ENCODE data around the gene ABHD17B.
"Not testable (repeated sequence)": the region's sequence is repeated elsewhere in the genome, so short reads cannot be mapped to it uniquely, and the experiment has no call there.

Gene ABHD17B

DNA sequence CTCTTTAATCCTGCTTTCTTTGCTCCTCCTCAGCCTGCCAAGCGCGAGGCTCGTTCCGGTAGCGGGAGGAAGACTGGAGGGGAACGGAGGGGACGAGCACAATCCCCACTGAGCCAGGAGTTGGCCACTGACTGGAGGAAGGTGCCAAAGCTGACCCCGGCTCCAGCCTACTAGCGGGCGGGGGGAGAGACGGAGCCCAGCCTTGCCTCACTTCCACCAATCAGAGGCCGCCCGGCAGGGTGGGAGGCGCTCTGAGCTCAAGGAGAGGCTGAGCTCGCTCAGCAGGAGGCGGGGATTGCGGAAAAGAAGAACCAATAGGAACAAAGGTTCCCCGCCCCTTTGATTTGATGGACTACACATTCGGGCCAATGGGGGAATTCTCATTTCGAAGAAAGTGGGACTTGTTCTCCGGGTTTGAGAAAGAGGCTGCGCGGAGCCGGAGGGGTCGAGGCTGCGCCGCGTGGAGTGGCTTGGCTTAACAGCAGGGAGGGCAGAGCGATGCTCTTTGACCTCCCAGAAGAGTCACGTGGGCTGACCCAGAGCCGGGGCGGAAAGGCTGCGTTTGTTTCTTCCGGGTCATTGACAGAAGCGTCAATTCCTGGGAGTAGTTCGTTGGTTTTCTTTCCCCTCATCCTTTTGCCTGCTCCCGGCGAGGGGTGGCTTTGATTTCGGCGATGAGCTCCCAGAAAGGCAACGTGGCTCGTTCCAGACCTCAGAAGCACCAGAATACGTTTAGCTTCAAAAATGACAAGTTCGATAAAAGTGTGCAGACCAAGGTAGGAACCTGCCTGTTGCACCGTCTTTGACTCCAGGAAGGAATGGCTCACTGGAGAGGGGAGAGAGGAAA, at the start of gene ABHD17B, which contains the start of gene C9orf85:
TSS of gene ABHD17B (minus strand) at position 133 of the 847 bp plus-strand sequence. CDS start 36,113 bp downstream, outside the sequence.
TSS of gene C9orf85 (plus strand) at position 579 of the 847 bp plus-strand sequence. CDS start at position 675, 96 bp downstream.
- DNase-seq (ENCODE audit: low read depth, low spot score), result peak; percentile 100

DNA sequence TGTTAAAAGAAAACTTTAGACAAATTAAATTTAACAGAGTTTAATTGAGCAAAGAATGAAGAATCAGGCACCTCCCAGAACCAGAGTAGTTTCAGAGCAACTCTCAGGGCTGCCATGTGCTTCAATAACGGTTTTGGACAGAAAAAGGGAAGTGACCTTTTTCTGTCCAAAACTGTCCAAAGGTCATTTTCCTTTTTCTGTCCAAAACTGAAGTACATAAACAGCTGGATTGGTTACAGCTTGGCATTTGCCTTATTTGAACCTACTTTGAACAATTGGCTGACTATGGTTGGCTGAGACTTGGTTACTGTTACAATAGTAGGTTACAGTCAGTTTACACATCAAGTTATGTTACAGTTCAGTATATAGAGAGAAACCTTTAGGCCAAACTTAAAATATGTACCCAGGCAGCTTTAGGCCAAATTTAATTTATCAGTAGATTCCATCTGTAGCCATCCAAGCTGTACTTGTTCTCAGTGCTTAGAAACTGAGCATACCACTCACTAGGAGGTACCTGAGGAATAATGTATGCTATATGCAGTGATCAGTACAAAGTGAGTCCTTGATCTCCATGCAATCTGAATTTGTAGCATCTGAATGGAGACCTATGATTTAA, 44.4 kb upstream of the ABHD17B start:
- DNase-seq (ENCODE audit: low read depth, low spot score), result no peak

DNA sequence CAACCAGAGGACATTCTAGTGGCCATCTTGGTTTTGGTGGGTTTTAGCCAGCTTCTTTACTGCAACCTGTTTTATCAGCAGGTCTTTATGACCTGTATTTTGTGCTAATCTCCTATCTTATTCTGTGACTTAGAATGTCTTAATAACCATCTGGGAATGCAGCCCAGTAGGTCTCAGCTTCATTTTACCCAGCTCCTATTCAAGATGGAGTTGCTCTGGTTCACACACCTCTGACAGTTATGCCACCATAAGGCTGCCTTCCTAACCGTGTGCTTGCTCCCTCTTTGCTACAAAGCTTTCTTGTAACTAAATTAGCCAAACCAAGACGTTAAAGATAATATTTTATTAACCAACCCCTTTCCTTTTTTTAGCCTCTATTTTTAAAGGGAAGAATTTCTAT, 43.7 kb upstream of the ABHD17B start:
- DNase-seq (ENCODE audit: low read depth, low spot score), result not testable (repeated sequence)

DNA sequence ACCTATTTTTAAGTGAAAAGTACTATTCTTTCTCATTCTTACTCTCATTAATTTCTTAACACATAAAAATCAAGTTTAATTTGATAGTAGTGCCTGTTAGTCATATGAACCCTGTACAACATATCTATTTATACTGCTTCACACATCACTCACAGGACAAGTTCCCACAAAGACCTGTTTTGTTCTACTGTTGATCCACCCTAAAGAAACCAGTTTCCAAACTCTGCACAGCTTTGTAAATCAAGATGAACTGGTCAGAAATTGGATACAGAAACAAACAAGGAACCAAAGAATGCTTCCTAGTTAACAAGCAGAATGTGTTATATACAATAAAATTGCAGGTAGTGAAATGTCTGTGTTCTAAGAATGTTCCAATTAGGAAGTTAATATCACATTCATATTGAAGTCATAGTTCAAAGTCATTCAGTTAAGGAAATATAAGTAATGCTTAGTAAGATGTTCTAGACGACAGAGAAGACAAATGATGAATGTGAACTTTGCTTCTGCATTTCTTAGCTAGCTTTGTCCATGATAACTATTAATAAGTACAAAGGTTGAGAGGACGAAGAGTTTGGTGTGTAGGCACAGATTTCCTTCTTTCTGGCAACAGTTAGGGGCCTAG, 33.9 kb upstream of the ABHD17B start:
- DNase-seq (ENCODE audit: low read depth, low spot score), result no peak

DNA sequence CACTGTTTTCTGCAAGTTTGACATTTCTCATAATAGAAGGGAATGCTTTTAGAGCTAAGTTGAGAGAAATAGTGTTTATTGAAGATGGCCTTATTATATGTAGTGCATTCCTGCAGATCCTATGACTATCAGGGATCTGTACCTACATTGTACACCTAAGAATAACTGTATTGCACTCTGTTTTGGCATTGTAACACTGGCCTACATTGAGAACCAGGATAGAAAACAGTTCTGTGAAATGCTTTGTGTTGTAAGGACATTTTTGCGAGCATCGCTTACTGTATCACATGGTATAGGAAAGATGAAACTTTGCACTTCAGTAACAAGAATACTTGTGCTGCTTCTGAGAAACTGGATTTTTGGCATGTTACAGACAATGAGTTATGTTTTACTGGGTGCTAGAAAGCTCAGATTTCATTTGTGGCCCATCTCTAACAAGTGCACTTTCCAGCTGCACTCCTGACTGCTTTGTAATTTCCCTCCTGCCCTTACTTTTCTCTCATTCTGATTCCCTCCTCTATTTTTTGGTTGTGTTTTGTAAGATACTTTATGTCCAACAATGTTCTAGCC, 31.1 kb upstream of the ABHD17B start:
- no peak for DNase-seq (ENCODE audit: low read depth, low spot score)

DNA sequence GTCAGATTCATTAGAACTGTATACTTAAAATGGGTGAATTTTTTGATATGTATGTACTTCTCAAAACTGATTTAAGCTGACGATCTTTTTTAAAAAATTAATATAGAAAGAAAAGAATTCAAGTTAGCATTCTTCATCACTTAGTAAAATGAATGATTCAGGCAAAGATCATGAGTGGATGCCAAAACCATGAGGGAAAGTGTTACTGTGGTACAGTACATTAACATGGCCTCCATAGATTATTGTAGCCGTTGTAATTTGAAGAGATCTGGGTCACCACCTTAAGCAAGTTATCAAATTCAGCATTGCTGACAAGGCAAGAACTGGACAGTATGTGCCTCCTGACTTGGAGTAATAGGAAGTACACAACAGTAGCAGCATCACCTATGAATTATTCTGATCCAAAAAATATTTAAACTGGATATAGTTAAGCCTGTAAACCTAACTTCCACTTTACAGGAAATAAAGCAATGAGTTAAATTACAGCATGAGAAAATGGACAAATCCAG, 30.1 kb upstream of the ABHD17B start:
- DNase-seq (ENCODE audit: low read depth, low spot score), result no peak

DNA sequence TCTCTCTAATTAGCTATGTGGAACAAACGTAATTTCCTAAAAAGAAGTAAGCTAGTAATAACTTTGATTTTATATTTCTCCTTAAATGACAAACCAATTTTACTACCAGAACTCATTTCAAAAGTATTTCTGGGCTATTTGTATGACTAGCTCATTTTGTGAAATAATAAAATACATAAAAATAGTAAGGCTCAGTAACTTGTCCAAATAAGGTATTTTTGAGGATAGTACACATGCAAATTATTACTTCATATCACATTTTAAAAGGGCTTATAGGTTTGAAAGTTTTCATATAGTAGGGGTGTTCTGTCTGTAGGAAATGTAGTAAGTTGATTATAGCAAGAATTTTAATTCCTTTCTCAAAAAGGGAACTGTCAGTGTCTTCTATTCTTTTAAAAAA, 26.9 kb upstream of the ABHD17B start:
- no peak for DNase-seq (ENCODE audit: low read depth, low spot score)

DNA sequence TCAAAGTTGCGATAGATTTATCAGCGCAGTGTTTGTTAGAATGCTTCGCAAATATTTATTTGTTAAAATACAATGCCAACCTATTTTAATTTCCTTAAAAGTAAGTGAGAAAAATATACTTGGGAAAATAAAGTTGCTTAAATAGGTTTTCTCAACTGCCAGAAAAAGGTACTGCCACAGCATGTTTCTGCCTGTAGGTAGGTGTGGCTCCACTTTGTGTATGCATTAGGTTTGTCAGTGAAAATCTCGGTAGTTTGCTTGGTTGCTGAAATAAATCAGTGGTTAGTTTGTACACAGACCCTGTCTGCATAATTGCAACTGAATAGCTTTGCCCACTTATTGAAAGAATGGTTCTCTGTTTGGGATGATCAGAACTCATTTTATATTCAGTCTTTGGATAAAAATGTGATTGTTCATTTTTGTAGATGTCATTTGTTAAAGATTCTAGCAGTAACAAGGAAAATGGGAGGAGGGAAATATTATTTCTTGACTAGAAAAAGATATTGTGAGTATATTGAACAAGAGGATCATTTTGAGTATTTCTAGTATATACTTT, 26.2 kb upstream of the ABHD17B start:
- no peak for DNase-seq (ENCODE audit: low read depth, low spot score)

DNA sequence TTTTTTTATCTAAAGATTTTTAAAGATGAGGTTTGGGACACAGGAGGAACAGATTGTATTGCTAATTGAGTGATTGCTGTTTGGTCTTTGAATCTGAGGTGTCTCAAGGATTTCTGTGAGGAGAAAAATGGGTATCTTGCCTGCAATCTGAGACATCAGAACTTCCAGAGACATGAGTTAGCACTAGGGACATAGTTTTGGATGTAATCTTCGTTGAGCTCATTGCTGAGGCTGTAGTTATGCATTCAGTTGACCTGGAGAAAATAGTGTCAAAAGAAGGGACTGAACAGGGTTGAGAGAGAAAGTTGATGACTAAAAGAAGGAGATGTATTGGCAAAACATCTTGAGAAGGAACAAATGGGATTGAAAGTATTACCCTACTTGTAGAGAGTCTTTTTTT, 25.1 kb upstream of the ABHD17B start:
- no peak for DNase-seq (ENCODE audit: low read depth, low spot score)

DNA sequence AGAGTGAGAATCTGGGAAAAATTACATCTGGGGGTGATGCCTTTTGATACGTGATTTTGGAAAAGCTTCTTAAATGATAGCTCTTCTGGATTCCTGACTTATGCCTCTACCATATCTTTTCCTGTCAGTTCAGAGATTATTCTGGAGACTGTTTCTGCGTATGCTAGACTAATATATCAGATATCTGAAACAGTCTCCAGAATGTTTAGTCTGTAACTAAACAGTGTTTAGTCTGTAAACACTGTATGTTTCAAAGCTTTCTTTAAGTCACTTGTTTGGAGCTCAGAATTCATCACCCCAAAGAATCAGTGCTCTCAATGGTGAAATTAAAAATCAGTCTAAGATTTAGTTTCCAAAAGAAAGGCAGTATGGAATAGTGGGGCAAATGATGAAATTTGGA, 20.2 kb upstream of the ABHD17B start:
- no peak for DNase-seq (ENCODE audit: low read depth, low spot score)

DNA sequence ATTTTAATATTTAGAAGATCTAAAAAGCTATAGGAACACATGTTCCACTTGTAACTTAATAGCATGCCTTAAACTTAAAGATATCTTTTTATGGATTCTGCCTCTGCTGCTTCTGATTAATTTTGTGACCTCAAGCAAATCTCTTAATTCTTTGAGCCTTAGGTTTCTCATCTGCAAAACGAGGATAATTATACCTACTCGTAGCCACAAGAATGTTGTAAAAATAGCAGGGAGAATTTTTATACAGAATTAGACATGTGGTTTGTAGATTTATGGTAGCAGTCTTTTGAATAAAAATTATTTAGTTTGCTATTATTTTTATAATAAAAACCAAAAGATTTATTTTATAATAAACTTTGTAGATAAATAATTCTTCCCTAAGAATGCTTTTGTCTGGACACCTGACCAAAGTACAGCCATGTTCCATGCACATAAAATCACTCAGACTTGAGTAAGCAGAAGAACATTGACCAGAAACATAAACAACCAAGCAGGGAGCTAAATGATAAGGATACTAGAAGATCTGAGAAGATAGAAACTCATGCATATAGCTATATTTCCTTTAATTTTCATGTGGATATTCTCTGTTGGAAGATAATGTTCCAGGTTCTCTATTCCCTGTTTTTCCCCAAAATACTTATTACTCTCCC, 18.9 kb upstream of the ABHD17B start:
- DNase-seq (ENCODE audit: low read depth, low spot score), result no peak

DNA sequence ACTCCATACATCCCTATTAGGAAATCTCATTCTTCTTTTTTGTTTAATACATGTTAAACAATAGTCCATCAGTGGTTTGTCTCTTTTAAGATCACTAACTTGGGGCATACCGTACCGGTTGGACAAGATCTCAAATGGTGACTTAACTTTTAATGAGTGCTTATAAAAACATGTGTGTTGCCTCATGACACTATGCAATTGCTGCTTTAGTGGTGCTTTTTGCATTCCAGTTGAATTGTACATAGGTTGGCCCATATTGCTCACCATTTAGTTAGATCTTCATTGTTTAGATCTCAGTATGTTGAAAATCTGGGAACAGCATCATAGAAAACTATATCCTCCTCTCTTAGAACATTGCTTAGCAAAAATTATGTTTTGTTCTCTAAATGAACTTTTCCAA, 18.2 kb upstream of the ABHD17B start:
- no peak for DNase-seq (ENCODE audit: low read depth, low spot score)

DNA sequence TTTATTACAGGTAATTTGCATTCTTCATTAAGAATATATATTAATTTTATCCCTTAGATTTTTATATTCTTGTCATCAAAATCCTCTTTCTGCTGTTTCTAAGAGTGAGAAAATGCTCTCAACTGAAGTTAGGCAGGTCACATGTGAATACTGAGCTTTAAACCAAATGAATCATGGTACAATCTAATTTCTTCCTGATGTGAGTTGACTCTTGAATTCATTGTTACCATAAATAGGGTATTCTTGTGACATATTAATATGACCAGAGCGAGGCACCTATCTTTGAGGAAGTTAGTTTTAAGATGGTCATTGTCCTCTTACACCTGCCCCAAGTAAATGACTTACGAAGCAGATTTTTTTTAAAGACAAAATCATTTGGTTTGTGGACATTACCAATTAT, 17.8 kb upstream of the ABHD17B start:
- DNase-seq (ENCODE audit: low read depth, low spot score), result no peak

DNA sequence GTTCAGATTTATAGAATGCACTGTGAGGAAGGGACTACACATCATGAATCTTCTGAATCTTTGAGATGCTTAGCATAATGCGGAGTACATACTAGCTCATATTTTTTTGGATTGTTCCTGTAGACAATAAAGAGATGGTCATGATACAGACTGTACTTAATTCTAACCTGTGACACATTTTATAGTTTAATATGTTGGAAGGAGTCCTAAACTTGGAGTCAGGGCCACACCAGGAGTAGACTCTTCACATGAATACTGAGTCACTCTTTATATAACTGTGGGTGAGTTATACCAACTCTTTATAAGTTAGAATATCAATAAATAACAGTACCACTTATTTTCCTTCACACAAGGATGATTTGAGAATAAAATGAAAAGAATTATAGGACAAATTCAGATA, 17.4 kb upstream of the ABHD17B start:
- DNase-seq (ENCODE audit: low read depth, low spot score), result no peak

DNA sequence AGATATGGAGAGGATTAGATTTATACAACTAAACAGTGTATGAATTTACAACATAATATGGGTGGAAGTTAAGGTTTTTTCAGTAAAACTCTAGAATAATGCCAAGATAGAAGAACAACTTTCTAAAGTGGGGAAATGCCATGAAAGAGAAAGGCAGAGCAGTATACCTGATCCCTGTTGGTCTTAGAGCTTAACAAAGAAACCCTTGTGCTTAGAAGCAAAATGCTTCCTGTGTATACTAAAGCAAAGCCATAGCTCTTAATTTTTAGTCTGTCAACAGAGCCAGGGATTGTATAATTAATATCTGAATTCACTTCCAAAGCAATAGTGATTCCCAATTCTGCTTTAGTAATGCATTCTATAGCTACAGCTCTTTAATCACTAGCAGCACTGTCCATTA, 14.8 kb upstream of the ABHD17B start:
- no peak for DNase-seq (ENCODE audit: low read depth, low spot score)

DNA sequence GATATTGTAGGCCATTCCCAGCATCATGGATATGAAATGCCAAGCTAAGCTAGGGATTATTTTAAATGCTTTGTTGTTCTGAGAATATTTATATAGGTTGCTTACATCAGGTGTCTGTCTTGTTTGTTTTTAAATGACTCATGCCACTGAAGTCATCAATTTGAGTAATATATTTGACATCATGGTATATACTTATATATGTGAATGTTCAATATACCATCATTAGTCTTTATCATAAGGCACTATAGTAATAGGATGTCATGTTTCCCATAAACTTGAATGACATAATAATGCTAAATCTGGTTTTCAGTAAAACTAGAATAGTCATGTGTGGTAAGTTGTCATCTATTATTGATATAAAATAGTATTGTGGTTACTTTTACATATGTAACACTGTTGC, 13.6 kb upstream of the ABHD17B start:
- DNase-seq (ENCODE audit: low read depth, low spot score), result no peak

DNA sequence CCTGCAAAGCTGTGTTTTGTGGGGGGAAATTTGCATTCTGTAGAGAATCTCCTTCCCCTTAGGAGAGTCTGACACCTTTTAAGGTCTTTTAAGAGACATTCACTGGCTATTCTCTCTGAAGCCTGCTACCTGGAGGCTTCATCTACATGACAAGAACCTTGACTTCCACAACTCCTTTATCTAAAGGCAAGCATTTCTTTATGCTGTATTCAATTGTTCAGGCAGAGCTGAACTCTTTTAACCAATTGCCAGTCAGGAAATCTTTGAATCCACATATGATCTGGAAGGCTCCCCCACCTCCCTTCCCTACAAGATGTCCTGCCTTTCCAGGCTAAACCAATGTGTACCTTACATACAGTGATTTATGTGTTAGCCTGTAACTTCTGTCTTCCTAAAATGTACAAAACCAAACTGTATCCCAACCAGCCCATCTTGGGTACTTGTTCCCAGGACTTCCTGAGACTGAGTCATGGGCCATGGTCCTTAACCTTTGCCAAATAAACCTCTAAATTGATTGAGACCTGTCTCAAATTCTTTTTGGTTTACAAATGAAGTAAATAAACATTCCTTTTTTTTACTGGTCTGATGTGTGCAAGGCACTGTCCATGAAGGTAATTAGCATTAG, 10.3 kb upstream of the ABHD17B start:
- peak; percentile 57 for DNase-seq (ENCODE audit: low read depth, low spot score)

DNA sequence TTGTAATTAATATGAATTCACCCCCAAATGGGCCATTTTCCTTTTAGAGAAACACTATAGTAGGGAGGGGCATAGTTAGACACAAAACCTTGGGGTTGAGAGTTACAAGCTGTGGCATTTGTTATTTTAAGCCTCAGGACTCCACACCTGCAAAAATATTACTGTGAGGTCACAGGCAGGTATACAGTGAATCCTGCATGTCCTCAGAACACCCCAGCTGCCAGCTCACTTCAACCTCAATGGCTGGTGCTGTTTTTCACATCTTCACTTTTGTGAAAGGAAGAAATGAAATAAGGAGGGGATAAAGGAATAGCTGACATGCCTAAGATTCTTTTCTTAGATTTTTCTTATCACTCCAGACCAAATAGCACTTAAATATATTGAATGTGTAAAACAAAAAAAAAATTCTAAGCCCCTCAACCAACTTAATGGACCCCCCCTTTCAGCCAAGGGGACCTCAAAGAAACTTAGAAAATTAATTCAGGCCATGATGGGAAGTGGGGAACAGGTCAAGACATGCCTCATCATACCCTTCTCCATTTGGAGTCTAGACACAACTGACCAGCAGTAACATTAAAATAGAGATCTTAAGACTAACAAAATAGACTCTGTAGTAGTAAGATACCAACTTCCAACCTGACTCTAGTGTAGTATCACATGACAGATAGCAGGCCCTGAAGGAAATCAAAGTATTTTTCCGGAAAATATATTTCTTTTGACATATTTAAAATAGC, 9.6 kb upstream of the ABHD17B start:
- no peak for DNase-seq (ENCODE audit: low read depth, low spot score)

DNA sequence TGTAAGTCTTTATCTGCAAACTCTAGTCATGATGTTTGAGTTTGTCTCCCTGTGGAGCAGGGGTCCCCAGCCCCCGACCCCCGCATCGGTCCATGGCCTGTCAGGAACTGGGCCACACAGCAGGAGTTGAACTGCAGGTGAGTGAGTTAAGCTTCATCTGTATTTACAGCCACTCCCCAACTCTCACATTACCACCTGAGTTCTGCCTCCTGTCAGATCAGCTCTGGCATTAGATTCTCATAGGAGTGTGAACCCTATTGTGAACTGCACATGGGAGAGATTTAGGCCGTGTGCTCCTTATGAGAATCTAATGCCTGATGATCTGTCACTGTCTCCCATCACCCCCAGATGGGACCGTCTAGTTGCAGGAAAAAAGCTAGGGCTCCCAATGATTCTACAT, 7.4 kb upstream of the ABHD17B start:
- no peak for DNase-seq (ENCODE audit: low read depth, low spot score)
